Transverse colon (tissue), 4 donors: ENCODE results near the gene PLA2G2E. TPM values are rescaled to one million over a fixed set of nuclear protein-coding genes. Genes with fewer than 3 reads are reported as not detected.

Experiments used
- DNase-seq: peaks from one replicate; pipeline ENCODE4 v3.0.0-alpha.2; 2019
- H3K27ac ChIP-seq, 4 donors: fragments of 200-600 bp; sonication (generic); 2 replicates each; pipeline ENCODE4 v1.5.1; 2016 to 2018; ENCODE audit warnings: inconsistent platforms in 4 of 4
- H3K27me3 ChIP-seq: fragments of 200-600 bp; sonication (generic); 2 replicates; pipeline ENCODE4 v1.5.1; 2017; ENCODE audit warnings: inconsistent platforms
- H3K36me3 ChIP-seq, 4 donors: fragments of 200-600 bp; sonication (generic); 2 replicates each; pipeline ENCODE4 v1.5.1; 2017 to 2019; ENCODE audit warnings: inconsistent platforms in 4 of 4
- H3K4me1 ChIP-seq, 4 donors: fragments of 200-600 bp; sonication (generic); 2 replicates each; pipeline ENCODE4 v1.5.1; 2017 to 2020; ENCODE audit warnings: inconsistent platforms in 4 of 4
- H3K4me3 ChIP-seq, 4 donors: fragments of 200-600 bp; sonication (generic); 1 replicate in 1 of 4; 2 replicates in 3 of 4; pipeline versions ENCODE4 v1.5.1 to v1.6.1; 2017 to 2019; ENCODE audit warnings: inconsistent platforms in 4 of 4
- H3K9me3 ChIP-seq, 2 donors: fragments of 200-600 bp; sonication (generic); 2 replicates each; pipeline ENCODE4 v1.5.1; 2017 to 2019; ENCODE audit warnings: inconsistent platforms in 2 of 2
- CTCF ChIP-seq, 5 experiments: fragments of 200-600 bp in 3 of 5; fragments of 450-650 bp in 2 of 5; sonication (generic) in 3 of 5; IDR thresholded peaks; 1 replicate in 2 of 5; 2 replicates in 3 of 5; pipeline ENCODE4 v1.5.1; 2016 to 2017; ENCODE audit warnings: antibody characterized with exemption in 5 of 5, inconsistent platforms in 3 of 5, mild to moderate bottlenecking in 2 of 5, moderate library complexity in 1 of 5
- EP300 ChIP-seq: sonication (generic); formaldehyde crosslinking; IDR thresholded peaks from one replicate; pipeline ENCODE4 v1.6.1; 2017; ENCODE audit warnings: antibody characterized with exemption, low read depth
- POLR2A ChIP-seq: fragments of 450-650 bp; IDR thresholded peaks from one replicate; pipeline ENCODE4 v1.6.1; 2016; ENCODE audit warnings: antibody characterized with exemption, mild to moderate bottlenecking, moderate library complexity
- POLR2AphosphoS5 ChIP-seq, 3 donors: sonication (generic); formaldehyde crosslinking; IDR thresholded peaks; one replicate each; pipeline ENCODE4 v1.6.1; 2016; ENCODE audit warnings: antibody characterized with exemption in 3 of 3
- WGBS, 2 donors: methylation state at CpG; one replicate each; pipeline ENCODE4 v1.1.5; 2018; ENCODE audit warnings: low coverage in 1 of 2; 5-methylcytosine and 5-hydroxymethylcytosine counted together
- in situ Hi-C, 4 donors: fragments of 200-750 bp; cut with MboI; loops; one replicate each; pipeline versions ENCODE4 v1.15.0 to v1.15.1; 2017; ENCODE audit warnings: low sequenced_read_pairs in 3 of 4, low pct_ligation_motif_present in 1 of 4, low pct_unique_long_range_greater_than_20kb in 1 of 4
- intact Hi-C: fragments of 100-400 bp; cut with DNase I; formaldehyde crosslinking; loops from one replicate; pipeline ENCODE4 v1.15.1; 2023; ENCODE audit warnings: low total_unique reads
- total RNA-seq, 4 donors: library from RNA; depleted of rRNA; stranded (reverse); fragments of >200 nt; gene quantifications; one replicate each; pipeline ENCODE4 v1.1.0, GENCODE V29; 2016

Gene PLA2G2E
- total RNA-seq, 4 donors from 2014 or later = not detected

GRCh38 chr1:19894218-19894617 is 29.2 kb downstream of the PLA2G2E start:
- H3K4me1 ChIP-seq = peaks cover 0 to 2% (median under 1%) of the 10 kb centered on the region in 4 donors
- 80 to 84% methylated on average over 5 of the region's 5 CpGs for WGBS, 2 donors
- TF ChIP-seq POLR2AphosphoS5 (IDR thresholded peaks at IDR 0.05) (no peak), CTCF (IDR thresholded peaks at IDR 0.05) (no peak)
- intact Hi-C loops = no loop called here
- H3K4me3 ChIP-seq = no peak overlapping the region
- in situ Hi-C loops = no loop called here
- no peak for DNase-seq
- no peaks in the 10 kb centered on the region for H3K9me3 ChIP-seq
- H3K27ac ChIP-seq = no peak overlapping the region
- no peaks in the 10 kb centered on the region for H3K27me3 ChIP-seq
- peaks cover 0 to 29% (median 10%) of the 10 kb centered on the region in 4 donors for H3K36me3 ChIP-seq

DNA sequence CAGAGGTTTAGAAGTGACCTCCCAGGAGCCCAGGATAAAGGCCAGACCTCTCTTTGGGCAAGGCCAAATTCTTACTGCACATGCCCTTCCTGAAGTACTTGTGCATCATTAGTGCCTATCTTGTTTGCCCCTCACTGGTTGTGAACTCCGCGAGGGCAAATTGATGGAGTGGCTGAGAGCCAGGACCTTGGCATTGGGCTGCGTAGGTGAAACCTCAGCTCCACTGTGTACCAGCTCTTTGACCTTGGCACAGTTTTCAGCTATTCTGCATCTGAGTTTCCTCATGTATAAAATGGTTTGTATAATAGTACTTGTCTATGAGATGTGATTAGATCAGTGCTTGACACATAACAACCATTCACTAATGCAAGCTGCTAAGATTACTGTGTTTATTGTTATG is 29.7 kb downstream of the PLA2G2E start:
- no peaks in the 10 kb centered on the region for H3K9me3 ChIP-seq
- in situ Hi-C loops (no loop called here), intact Hi-C loops (no loop called here)
- H3K27ac ChIP-seq = no peak overlapping the region
- H3K4me1 ChIP-seq = peaks cover 0 to 5% (median 1%) of the 10 kb centered on the region in 4 donors
- no peak overlapping the region for H3K4me3 ChIP-seq
- 89 to 96% methylated on average over 3 of the region's 3 CpGs for WGBS, 2 donors
- no peaks in the 10 kb centered on the region for H3K27me3 ChIP-seq
- no peak for TF ChIP-seq POLR2AphosphoS5 (IDR thresholded peaks at IDR 0.05)
- TF ChIP-seq CTCF (IDR thresholded peaks at IDR 0.05) = no peak
- no peak for TF ChIP-seq POLR2A
- TF ChIP-seq EP300 = no peak
- H3K36me3 ChIP-seq = peaks cover 0 to 23% (median 8%) of the 10 kb centered on the region in 4 donors
- no peak for DNase-seq

GRCh38 chr1:19892628-19893168 is 30.7 kb downstream of the PLA2G2E start:
- intact Hi-C loops (no loop called here), in situ Hi-C loops (no loop called here)
- WGBS, 2 donors = 86 to 88% methylated on average over 6 of the region's 6 CpGs
- H3K4me3 ChIP-seq = no peak overlapping the region
- TF ChIP-seq CTCF (IDR thresholded peaks at IDR 0.05) (no peak), POLR2A (no peak), EP300 (no peak), POLR2AphosphoS5 (IDR thresholded peaks at IDR 0.05) (no peak)
- no peak overlapping the region for H3K27ac ChIP-seq
- no peaks in the 10 kb centered on the region for H3K27me3 ChIP-seq
- H3K9me3 ChIP-seq = no peaks in the 10 kb centered on the region
- DNase-seq = no peak
- peaks cover 0 to 6% (median 3%) of the 10 kb centered on the region in 4 donors for H3K4me1 ChIP-seq
- peaks cover 0 to 15% (median 3%) of the 10 kb centered on the region in 4 donors for H3K36me3 ChIP-seq

DNA sequence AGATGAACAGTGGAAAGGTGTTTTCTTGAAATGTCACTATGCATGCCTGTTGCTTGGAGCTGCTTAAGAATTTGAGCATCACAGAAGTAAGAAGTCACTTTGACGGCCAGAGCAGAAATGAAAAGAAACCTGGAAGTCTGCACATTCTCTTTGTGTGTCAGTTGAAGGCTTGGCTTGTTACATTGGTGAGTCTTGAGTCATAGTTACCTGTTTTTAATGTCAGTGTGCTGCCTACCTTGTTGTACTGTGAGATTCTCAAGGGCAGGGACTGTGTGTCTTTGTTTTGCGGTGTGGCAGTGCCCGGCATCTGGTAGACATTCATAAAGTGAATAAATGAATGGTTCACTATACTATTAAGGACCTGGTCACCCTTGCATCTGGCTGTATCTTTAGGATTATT is 31.3 kb downstream of the PLA2G2E start:
- Histone ChIP-seq H3K27me3 (no peaks in the 10 kb centered on the region), H3K4me1 (peaks cover 0 to 6% (median 3%) of the 10 kb centered on the region in 4 donors), H3K4me3 (no peak overlapping the region), H3K27ac (no peak overlapping the region), H3K9me3 (no peaks in the 10 kb centered on the region), H3K36me3 (peaks cover 0 to 15% (median under 1%) of the 10 kb centered on the region in 4 donors)
- in situ Hi-C loops = no loop called here
- TF ChIP-seq POLR2A = no peak
- no peak for TF ChIP-seq CTCF (IDR thresholded peaks at IDR 0.05)
- no peak for TF ChIP-seq EP300
- DNase-seq = no peak
- 67 to 96% methylated on average over 1 to 3 of the region's 3 CpGs for WGBS, 2 donors
- intact Hi-C loops = no loop called here
